Vagina (tissue), 2 donors: ENCODE results near the gene IDUA. TPM values are rescaled to one million over a fixed set of nuclear protein-coding genes. Genes with fewer than 3 reads are reported as not detected.

ENCODE experiments used
- DNase-seq, 2 donors: peaks; one replicate each; pipeline ENCODE4 v3.0.0-alpha.2; 2017; ENCODE audit errors: extremely low spot score in 2 of 2
- H3K27ac ChIP-seq: fragments of 200-600 bp; sonication (generic); one replicate; pipeline ENCODE4 v1.5.1; 2019
- H3K27me3 ChIP-seq: fragments of 200-600 bp; sonication (generic); one replicate; pipeline ENCODE4 v1.5.1; 2019
- H3K36me3 ChIP-seq, 2 donors: fragments of 200-600 bp; sonication (generic); one replicate each; pipeline ENCODE4 v1.5.1; 2017 to 2019
- H3K4me1 ChIP-seq: fragments of 200-600 bp; sonication (generic); one replicate; pipeline ENCODE4 v1.5.1; 2019
- H3K4me3 ChIP-seq, 2 donors: fragments of 200-600 bp; sonication (generic); 1 replicate in 1 of 2; 2 replicates in 1 of 2; pipeline ENCODE4 v1.5.1; 2016 to 2019
- H3K9me3 ChIP-seq: fragments of 200-600 bp; sonication (generic); one replicate; pipeline ENCODE4 v1.5.1; 2019
- CTCF ChIP-seq, 3 experiments: fragments of 450-650 bp in 2 of 3; fragments of 200-600 bp in 1 of 3; sonication (generic) in 1 of 3; IDR thresholded peaks; one replicate each; pipeline ENCODE4 v1.5.1; 2017 to 2019; ENCODE audit warnings: antibody characterized with exemption in 3 of 3, mild to moderate bottlenecking in 2 of 3, moderate library complexity in 2 of 3
- POLR2A ChIP-seq, 2 donors: fragments of 450-650 bp; IDR thresholded peaks; one replicate each; pipeline ENCODE4 v1.6.1; 2017; ENCODE audit warnings: antibody characterized with exemption in 2 of 2, mild to moderate bottlenecking in 2 of 2, moderate library complexity in 2 of 2
- POLR2AphosphoS5 ChIP-seq, 2 donors: sonication (generic); formaldehyde crosslinking; IDR thresholded peaks; one replicate each; pipeline ENCODE4 v1.9.0; 2017; ENCODE audit warnings: antibody characterized with exemption in 2 of 2, mild to moderate bottlenecking in 2 of 2, low read depth in 1 of 2; ENCODE audit not compliant: insufficient read depth in 1 of 2
- intact Hi-C: fragments of 100-400 bp; cut with DNase I; formaldehyde crosslinking; loops from one replicate; pipeline ENCODE4 v1.15.1; 2023
- total RNA-seq: library from RNA; depleted of rRNA; stranded (reverse); fragments of >200 nt; gene quantifications from one replicate; pipeline ENCODE4 v1.2.3, GENCODE V29; 2016

IDUA gene
- total RNA-seq, 1 donor from 2014 or later: 28.0 TPM

- H3K9me3 ChIP-seq: no peaks in the 10 kb centered on the region
- no peak overlapping the region for H3K4me3 ChIP-seq
- H3K27me3 ChIP-seq: no peaks in the 10 kb centered on the region
- no peaks in the 10 kb centered on the region for H3K4me1 ChIP-seq
- no peak for TF ChIP-seq POLR2A (IDR thresholded peaks at IDR 0.05)
- TF ChIP-seq POLR2AphosphoS5 (IDR thresholded peaks at IDR 0.05; ENCODE audit: insufficient read depth in 1 of 2, low read depth in 1 of 2): no peak
- no peak for TF ChIP-seq CTCF (IDR thresholded peaks at IDR 0.05)
- intact Hi-C loops: no loop called here
- no peak for DNase-seq
- H3K27ac ChIP-seq: no peak overlapping the region
- H3K36me3 ChIP-seq: no peaks in the 10 kb centered on the region
Observed at GRCh38 chr4:946517-947471, 40.0 kb upstream of the IDUA start.

GRCh38 chr4:947491-947971 lies 39.3 kb upstream of the IDUA start:
- H3K4me1 ChIP-seq: no peaks in the 10 kb centered on the region
- no peaks in the 10 kb centered on the region for H3K9me3 ChIP-seq
- H3K36me3 ChIP-seq: no peaks in the 10 kb centered on the region
- H3K27me3 ChIP-seq: no peaks in the 10 kb centered on the region
- no peak overlapping the region for H3K4me3 ChIP-seq
- no peak overlapping the region for H3K27ac ChIP-seq
- no peak for DNase-seq
- TF ChIP-seq POLR2A (IDR thresholded peaks at IDR 0.05): no peak
- no peak for TF ChIP-seq CTCF (IDR thresholded peaks at IDR 0.05)
- no peak for TF ChIP-seq POLR2AphosphoS5 (IDR thresholded peaks at IDR 0.05; ENCODE audit: insufficient read depth in 1 of 2, low read depth in 1 of 2)
- intact Hi-C loops: no loop called here

DNA sequence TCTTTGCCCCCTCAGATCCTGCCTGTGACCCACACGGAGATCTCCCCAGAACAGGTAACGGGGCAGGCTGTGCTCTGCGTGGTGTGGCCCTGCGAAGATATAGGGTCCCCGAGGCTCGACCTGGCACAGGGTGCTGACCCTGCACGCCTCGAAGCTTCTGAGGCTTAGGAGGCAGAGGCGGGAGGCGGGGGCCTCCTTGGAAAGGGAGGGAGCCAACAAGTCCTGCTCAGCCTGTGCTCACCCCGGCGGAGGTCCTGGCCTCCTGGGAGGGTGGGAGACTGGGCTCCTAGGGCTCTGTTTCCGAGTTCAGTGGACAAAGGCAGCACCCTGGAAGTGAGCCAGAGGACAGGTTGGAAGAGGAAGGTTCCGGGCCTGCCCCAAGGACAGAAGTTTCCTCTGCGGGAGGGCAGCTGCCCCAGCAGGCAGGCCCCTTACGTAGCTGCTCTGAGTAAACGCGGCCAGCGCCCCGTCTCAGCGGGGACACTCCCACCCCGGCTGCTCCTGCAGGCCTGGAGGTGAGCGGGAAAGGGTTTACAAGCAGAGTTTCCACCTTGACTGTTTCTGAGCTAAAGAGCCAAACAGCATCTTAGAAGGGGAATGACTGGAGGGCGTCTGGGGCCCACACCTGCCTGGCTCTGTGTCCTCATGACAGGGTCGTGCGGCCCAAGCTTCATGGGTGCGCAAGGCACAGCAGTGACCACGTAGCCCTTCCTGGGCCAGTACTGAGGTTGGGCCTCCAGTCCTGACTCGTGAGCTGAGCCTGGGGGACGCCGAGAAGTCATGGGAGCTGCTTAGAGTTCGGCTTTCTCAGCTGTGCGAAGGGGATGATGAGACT lies 38.5 kb upstream of the IDUA start:
- Histone ChIP-seq H3K27me3 (no peaks in the 10 kb centered on the region), H3K27ac (no peak overlapping the region), H3K36me3 (peaks cover 0 to 1% of the 10 kb centered on the region in 2 donors), H3K9me3 (no peaks in the 10 kb centered on the region), H3K4me1 (no peaks in the 10 kb centered on the region), H3K4me3 (no peak overlapping the region)
- no peak for TF ChIP-seq POLR2A (IDR thresholded peaks at IDR 0.05)
- TF ChIP-seq CTCF (IDR thresholded peaks at IDR 0.05): no peak
- TF ChIP-seq POLR2AphosphoS5 (IDR thresholded peaks at IDR 0.05; ENCODE audit: insufficient read depth in 1 of 2, low read depth in 1 of 2): no peak
- DNase-seq: no peak
- intact Hi-C loops: no loop called here

GRCh38 chr4:948936-949300 lies 37.9 kb upstream of the IDUA start:
- no peak for TF ChIP-seq POLR2AphosphoS5 (IDR thresholded peaks at IDR 0.05; ENCODE audit: insufficient read depth in 1 of 2, low read depth in 1 of 2)
- TF ChIP-seq CTCF (IDR thresholded peaks at IDR 0.05): no peak
- no peak for TF ChIP-seq POLR2A (IDR thresholded peaks at IDR 0.05)
- no peak for DNase-seq
- intact Hi-C loops: no loop called here

More at GRCh38 chr4:948936-949300, 37.9 kb upstream of the IDUA start:
- no peaks in the 10 kb centered on the region for H3K9me3 ChIP-seq
- no peaks in the 10 kb centered on the region for H3K4me1 ChIP-seq
- H3K4me3 ChIP-seq: no peak overlapping the region
- H3K27me3 ChIP-seq: no peaks in the 10 kb centered on the region
- no peak overlapping the region for H3K27ac ChIP-seq
- peaks cover 0 to 6% of the 10 kb centered on the region in 2 donors for H3K36me3 ChIP-seq
